Ectodermal cell (in vitro differentiated cells): ENCODE data around the gene LSMEM2.

ENCODE experiments used
- H3K27ac ChIP-seq: 2 replicates; pipeline ENCODE4 v1.7.0; 2013; ENCODE audit warnings: mild to moderate bottlenecking, low read depth, low read length; ENCODE audit not compliant: insufficient read depth, poor library complexity, severe bottlenecking
- H3K27me3 ChIP-seq: 2 replicates; pipeline ENCODE4 v1.7.0; 2013; ENCODE audit warnings: mild to moderate bottlenecking, low read length; ENCODE audit not compliant: insufficient read depth, control insufficient read depth, poor library complexity, severe bottlenecking
- H3K36me3 ChIP-seq: one replicate; pipeline ENCODE4 v1.7.0; 2013; ENCODE audit warnings: low read length; ENCODE audit not compliant: control insufficient read depth, insufficient read depth
- H3K4me1 ChIP-seq: one replicate; pipeline ENCODE4 v1.7.0; 2013; ENCODE audit warnings: low read length; ENCODE audit not compliant: control insufficient read depth, insufficient read depth
- H3K4me3 ChIP-seq: 2 replicates; pipeline ENCODE4 v1.7.0; 2013; ENCODE audit warnings: low read depth, low read length, control low read depth; ENCODE audit not compliant: insufficient read depth
- H3K9me3 ChIP-seq: 2 replicates; pipeline ENCODE4 v1.7.0; 2013; ENCODE audit warnings: mild to moderate bottlenecking, low read length, moderate library complexity; ENCODE audit not compliant: control insufficient read depth
- WGBS, 2 experiments: methylation state at CpG; one replicate each; pipeline ENCODE4 v1.1.7; 2013; ENCODE audit warnings: missing lambda C conversion rate in 2 of 2; 5-methylcytosine and 5-hydroxymethylcytosine counted together

LSMEM2 gene

GRCh38 chr3:50264383-50264963, 14.4 kb upstream of the LSMEM2 start:
- Histone ChIP-seq H3K27me3 (no peaks in the 10 kb centered on the region), H3K9me3 (no peaks in the 10 kb centered on the region), H3K4me3 (no peak overlapping the region), H3K36me3 (no peaks in the 10 kb centered on the region), H3K27ac (peak overlapping the region; percentile 79), H3K4me1 (peaks cover 80% of the 10 kb centered on the region)
- WGBS, 2 experiments: 1% methylated on average over 5 to 7 of the region's 7 CpGs

DNA sequence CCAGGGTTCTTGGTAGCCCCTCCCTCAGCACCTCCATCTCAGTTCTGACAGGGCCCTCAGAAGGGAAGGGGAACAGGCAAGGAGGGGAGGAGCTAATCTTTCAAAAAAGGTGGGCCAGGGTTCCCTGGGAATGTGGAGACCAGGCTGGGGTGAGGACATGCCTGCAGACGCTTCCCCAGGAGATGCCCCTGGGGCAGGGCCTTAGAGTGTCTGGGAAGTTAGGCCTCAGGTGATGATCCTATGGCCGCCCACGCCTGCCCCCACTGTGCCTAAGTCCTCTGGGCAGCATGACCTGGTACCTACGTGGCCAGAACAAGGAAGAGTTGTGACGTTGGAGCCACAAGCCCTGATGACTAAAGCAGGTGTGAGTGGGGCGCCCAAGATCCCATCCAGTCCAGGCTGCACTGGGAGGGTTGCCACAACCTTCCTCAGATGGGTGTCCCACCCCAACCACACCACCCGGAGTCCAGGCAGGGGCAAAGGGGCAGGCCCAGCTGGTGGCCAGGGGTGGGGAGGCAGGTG, 13.9 kb upstream of the LSMEM2 start:
- Histone ChIP-seq H3K27ac (peak overlapping the region; percentile 79), H3K4me3 (no peak overlapping the region), H3K4me1 (peaks cover 82% of the 10 kb centered on the region), H3K9me3 (no peaks in the 10 kb centered on the region), H3K27me3 (no peaks in the 10 kb centered on the region), H3K36me3 (no peaks in the 10 kb centered on the region)
- WGBS, 2 experiments: 71 to 74% methylated on average over 7 of the region's 7 CpGs

GRCh38 chr3:50265571-50265970, 13.3 kb upstream of the LSMEM2 start:
- H3K4me3 ChIP-seq: no peak overlapping the region
- H3K4me1 ChIP-seq: peaks cover 81% of the 10 kb centered on the region
- 90 to 91% methylated on average over 1 of the region's 1 CpG for WGBS, 2 experiments
- no peaks in the 10 kb centered on the region for H3K9me3 ChIP-seq
- H3K36me3 ChIP-seq: no peaks in the 10 kb centered on the region
- H3K27ac ChIP-seq: peak overlapping the region; percentile 79
- no peaks in the 10 kb centered on the region for H3K27me3 ChIP-seq

- Histone ChIP-seq H3K4me3 (no peak overlapping the region), H3K27me3 (no peaks in the 10 kb centered on the region), H3K9me3 (no peaks in the 10 kb centered on the region), H3K36me3 (no peaks in the 10 kb centered on the region), H3K27ac (no peak overlapping the region), H3K4me1 (peaks cover 77% of the 10 kb centered on the region)
- 95 to 96% methylated on average over 6 of the region's 6 CpGs for WGBS, 2 experiments
Observed at GRCh38 chr3:50266017-50266416, 12.9 kb upstream of the LSMEM2 start.

GRCh38 chr3:50266836-50267235, 12.1 kb upstream of the LSMEM2 start:
- peaks cover 70% of the 10 kb centered on the region for H3K4me1 ChIP-seq
- no peak overlapping the region for H3K27ac ChIP-seq
- no peaks in the 10 kb centered on the region for H3K27me3 ChIP-seq
- no peaks in the 10 kb centered on the region for H3K36me3 ChIP-seq
- H3K9me3 ChIP-seq: no peaks in the 10 kb centered on the region
- H3K4me3 ChIP-seq: no peak overlapping the region
- WGBS, 2 experiments: 82 to 89% methylated on average over 7 of the region's 7 CpGs

- Histone ChIP-seq H3K9me3 (no peaks in the 10 kb centered on the region), H3K4me3 (no peak overlapping the region), H3K27me3 (no peaks in the 10 kb centered on the region), H3K27ac (no peak overlapping the region), H3K4me1 (peaks cover 70% of the 10 kb centered on the region), H3K36me3 (no peaks in the 10 kb centered on the region)
- WGBS, 2 experiments: 19 to 22% methylated on average over 22 of the region's 22 CpGs
Observed at GRCh38 chr3:50267280-50267913, 11.5 kb upstream of the LSMEM2 start.

- H3K27me3 ChIP-seq: peaks cover 4% of the 10 kb centered on the region
- H3K36me3 ChIP-seq: no peaks in the 10 kb centered on the region
- no peak overlapping the region for H3K27ac ChIP-seq
- H3K4me1 ChIP-seq: peaks cover 64% of the 10 kb centered on the region
- H3K4me3 ChIP-seq: no peak overlapping the region
- WGBS, 2 experiments: 89 to 92% methylated on average over 3 of the region's 3 CpGs
- no peaks in the 10 kb centered on the region for H3K9me3 ChIP-seq
Observed at GRCh38 chr3:50268276-50268675, 10.6 kb upstream of the LSMEM2 start.

DNA sequence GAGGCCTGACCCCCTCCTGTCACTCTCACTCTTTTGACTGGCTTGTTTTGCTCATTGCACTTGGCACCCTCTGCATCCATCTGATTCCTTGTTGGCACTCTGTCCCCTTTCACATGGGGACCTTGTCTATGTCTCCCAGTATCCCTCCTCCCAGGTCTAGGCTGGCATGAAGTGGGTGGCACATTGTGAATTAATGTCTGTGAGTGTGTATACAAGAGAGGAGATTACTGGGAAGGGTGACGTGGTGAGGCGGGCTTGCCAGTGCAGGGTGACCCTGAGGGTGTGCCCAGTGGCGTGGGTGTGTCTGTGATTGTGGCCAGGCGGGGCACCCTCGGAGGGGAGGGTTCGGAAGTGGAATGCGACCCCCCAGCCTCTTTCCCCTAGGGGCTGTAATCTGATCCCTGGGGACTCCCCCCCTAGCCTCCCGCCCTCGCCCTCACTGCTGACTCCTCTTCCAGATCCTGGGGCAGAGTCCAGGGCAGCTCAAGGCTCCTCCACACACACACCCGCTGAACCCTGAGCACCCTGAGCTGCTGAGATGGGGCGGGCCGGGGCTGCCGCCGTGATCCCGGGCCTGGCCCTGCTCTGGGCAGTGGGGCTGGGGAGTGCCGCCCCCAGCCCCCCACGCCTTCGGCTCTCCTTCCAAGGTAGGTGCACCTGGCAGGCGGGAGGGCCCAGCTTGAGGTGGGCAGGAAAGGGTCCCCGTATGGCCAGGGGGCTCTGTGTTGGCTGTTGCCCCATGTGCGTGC, 10.0 kb upstream of the LSMEM2 start, which contains the start of gene SEMA3B:
Gene SEMA3B (plus strand): TSS at position 445 of the 749 bp plus-strand sequence. CDS start 94 bp downstream, at position 539.
- Histone ChIP-seq H3K27ac (no peak within 1 kb of the TSS), H3K4me1 (peaks cover 58% of the 10 kb centered on the region)
- 62 to 65% methylated on average over 21 of the region's 21 CpGs for WGBS, 2 experiments

DNA sequence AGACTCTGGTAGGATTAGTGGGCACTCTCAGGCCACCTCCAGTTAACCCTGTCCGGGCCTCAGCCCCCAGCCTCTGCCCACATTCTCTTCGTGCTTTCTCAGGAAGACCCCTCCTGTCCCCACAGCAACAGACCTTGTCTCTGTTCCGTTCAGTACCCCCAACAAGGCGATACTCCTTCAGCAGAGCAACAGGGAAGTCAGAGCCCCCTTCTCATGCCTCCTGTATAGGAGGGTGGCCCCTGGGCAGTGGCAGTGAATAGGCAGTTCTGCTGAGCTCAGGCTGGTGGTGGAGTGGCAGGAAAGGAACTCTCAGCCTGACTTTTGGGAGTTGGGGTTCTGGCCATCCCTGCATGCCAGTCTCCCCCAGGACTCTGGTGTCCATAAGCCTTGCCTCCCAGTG, 9.4 kb upstream of the LSMEM2 start:
- Histone ChIP-seq H3K36me3 (no peaks in the 10 kb centered on the region), H3K4me1 (peaks cover 54% of the 10 kb centered on the region), H3K9me3 (no peaks in the 10 kb centered on the region), H3K4me3 (peak overlapping the region; percentile 8), H3K27me3 (peaks cover 16% of the 10 kb centered on the region), H3K27ac (no peak overlapping the region)
- 81 to 88% methylated on average over 4 of the region's 4 CpGs for WGBS, 2 experiments

More for the DNA sequence above, 10.0 kb upstream of the LSMEM2 start, which contains the start of gene SEMA3B:
- Histone ChIP-seq H3K36me3 (no peaks in the 10 kb centered on the region), H3K4me3 (peak within 1 kb of the TSS; percentile 8), H3K9me3 (no peaks in the 10 kb centered on the region), H3K27me3 (peaks cover 10% of the 10 kb centered on the region)

DNA sequence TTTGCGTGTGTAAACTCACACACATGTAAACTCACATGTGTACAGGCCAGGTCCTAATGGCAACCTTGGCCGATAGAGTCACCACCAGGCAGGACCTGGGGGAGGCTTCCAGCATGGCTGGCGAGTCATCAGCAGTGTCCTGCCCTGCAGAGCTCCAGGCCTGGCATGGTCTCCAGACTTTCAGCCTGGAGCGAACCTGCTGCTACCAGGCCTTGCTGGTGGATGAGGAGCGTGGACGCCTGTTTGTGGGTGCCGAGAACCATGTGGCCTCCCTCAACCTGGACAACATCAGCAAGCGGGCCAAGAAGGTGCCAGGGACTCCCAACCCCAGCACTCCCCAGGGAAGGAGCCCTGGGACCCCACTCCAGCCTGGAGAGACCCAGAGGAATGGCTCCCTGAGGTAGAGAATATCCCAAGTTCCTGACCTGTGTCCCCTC, 8.9 kb upstream of the LSMEM2 start:
- no peaks in the 10 kb centered on the region for H3K9me3 ChIP-seq
- no peak overlapping the region for H3K4me3 ChIP-seq
- peaks cover 52% of the 10 kb centered on the region for H3K4me1 ChIP-seq
- no peaks in the 10 kb centered on the region for H3K36me3 ChIP-seq
- H3K27ac ChIP-seq: no peak overlapping the region
- 95 to 96% methylated on average over 8 of the region's 8 CpGs for WGBS, 2 experiments
- H3K27me3 ChIP-seq: peaks cover 21% of the 10 kb centered on the region
